HG02588 (cell line): ENCODE results near the gene FBXL4.
A peak's percentile ranks its signal among the peaks of the same experiment; 100 is the strongest.
"Not testable (repeated sequence)": the region's sequence is repeated elsewhere in the genome, so short reads cannot be mapped to it uniquely, and the experiment has no call there.

Experiments used
- ATAC-seq: cut with Tn5 transposase; IDR thresholded peaks from one replicate; pipeline ENCODE4 v1.9.1; 2021; ENCODE audit warnings: mild to moderate bottlenecking, moderate library complexity; ENCODE audit not compliant: unreplicated experiment

The FBXL4 gene

GRCh38 chr6:98946266-98946878 lies 1.4 kb downstream of the FBXL4 start:
- ATAC-seq = no peak

GRCh38 chr6:98945311-98946115 lies 2.2 kb downstream of the FBXL4 start:
- ATAC-seq = no peak

DNA sequence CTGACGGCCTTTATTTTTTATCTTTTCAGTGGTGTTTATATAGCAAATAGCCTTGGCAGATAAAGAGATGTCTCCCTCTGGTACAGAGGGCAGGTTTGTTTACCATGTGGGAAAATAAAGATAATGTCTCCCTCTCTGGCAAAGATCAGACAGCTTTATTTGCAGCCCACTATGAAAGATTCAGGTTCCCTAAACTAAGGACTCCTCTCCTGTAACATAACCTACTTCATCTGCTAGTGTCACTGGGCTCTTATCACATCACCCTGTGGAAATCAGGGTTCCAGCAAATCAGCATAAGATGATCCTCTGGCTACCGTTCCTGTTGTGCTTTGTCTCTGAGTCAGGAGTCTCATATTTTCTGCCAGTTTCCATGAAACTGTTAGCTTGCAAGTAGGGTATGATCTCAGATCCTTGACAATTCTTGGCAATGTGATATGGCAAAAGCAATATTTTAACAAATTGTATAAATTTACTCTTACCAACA lies 3.1 kb downstream of the FBXL4 start:
- ATAC-seq = no peak

GRCh38 chr6:98944168-98944567 lies 3.6 kb downstream of the FBXL4 start:
- no peak for ATAC-seq

DNA sequence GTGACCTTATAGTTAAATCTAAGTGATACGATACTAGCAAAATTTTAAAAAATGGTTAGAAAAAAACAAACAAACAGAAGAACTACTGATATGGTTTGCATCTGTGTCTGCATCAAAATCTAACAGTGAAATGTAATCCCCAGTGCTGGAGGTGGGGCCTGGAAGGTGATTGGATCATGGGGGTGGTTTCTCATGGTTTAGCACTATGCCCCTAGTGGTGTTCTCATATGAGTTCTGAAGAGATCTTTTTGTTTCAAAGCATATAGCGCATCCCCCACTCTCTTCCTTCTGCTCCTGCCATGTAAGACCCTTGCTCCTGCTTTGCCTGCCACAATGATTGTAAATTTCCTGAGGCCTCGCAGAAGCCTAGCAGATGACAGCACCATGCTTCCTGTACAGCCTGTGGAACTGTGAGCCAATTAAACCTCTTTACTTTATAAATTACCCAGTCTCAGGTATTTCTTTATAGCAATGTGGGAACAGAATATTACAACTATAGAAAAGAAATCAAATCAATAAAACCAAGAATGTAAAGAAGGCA lies 5.4 kb downstream of the FBXL4 start:
- ATAC-seq = no peak

- no peak for ATAC-seq
Observed at GRCh38 chr6:98941319-98941718, 6.4 kb downstream of the FBXL4 start.

- ATAC-seq = no peak
Observed at GRCh38 chr6:98937351-98937750, 10.4 kb downstream of the FBXL4 start.

DNA sequence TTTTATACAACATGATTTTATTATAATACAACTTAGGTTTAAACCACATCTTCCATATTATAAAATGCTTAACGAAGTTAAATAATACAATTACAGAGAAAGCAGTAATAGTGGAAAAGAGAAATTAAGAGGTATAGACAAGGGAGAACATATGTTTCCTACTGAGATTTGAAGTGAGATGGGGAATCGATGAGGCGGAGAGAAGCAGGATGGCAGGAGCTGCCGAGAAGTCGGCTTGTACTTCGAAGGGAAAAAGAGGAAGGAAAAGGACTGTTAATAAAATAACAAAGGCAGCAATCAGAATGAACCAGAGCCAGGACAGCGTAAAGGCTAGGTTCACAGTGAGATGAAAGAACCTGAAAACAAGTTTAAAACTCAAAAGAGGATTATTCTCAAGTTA lies 15.4 kb downstream of the FBXL4 start:
- no peak for ATAC-seq

DNA sequence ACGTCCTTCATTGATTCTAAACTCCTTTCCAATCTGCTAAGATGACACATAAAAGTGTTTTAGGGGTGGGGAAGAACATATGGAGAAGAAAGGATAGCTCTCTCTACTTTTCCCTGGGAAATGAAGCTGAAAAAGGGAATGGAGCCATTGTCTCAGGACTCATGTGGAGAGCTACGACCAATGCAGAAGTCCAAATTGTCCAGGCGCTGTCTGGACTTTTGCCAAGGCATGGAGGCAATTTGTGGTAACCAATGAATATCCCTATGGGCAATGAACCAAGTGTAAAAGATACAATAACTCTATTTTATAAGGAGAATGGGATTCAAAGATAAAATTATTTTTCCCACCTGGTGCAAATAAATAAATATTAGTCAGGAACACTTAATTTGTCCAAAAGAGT lies 16.1 kb downstream of the FBXL4 start:
- no peak for ATAC-seq

- no peak for ATAC-seq
Observed at GRCh38 chr6:98929498-98930060, 18.2 kb downstream of the FBXL4 start.

DNA sequence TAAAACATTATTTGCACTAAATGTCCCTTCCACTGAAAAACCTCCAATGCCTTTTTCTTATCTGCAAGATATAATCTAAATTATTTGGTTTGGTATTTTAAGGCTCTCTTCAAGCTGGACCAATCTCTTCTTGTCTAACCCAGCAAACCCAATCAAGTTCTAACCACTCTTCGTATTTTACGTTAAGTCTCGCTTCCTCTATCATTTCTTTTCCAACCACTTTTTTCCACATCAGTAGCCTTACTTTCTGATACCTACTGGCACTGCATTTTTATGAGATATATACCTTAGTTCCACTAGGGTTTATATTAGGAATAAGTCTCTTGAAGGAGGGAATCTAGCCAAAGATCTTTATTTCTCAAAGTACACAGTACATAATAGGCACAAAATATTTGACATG lies 19.1 kb downstream of the FBXL4 start:
- no peak for ATAC-seq

DNA sequence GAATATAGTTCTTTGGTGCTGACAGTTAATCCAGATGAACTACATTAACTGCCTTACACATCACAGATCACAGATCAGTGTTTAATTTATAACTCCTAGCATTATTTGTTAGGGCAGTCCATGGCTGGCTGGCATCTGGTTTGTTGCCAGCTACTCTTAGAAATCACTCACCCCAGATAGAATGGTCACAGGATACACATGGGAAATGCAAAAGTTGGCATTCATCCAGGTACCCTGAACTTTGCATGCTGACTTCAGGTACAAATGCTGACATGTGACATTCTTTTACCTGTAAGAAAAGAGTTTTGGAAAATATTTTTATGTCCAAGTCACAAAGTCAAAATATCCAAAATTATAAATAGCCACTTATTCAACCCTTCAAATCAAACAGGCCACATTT lies 20.2 kb downstream of the FBXL4 start:
- ATAC-seq = no peak

DNA sequence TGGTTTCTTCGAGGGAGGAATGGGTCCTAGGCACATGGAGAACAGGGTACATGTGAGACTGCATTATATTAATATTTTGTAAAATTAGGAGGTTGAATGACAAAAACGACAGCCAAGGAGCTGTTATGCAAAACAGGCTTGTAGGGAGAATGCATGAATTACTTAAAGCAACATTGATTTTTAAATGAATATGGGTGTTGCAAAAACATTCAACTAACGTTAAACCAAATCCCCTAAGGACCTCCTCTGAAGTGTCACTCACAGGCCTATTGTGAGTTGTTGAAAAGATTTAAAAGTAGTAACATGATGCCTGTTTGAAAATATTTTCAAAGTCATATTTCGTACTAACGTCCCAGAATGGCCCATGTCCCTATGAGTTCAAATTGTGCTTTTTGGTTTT lies 21.9 kb downstream of the FBXL4 start:
- no peak for ATAC-seq

DNA sequence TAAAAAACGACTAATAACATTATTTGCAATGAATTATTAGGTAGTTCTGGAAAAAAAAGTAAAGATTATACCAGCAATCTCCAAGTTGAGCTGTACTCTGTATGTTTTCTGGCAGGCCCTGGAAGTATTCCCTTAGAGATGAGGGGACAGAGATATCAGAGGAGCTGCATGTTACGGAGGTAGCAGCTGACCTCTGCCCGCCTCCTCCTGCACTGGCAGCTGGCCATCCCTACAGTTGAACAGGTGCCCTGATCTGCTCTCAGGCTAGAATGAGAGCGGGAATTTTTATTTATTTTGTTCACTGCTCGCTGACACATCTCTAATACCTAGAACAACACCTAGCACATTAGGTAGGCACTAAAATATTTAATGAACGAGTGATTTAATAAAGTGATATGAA lies 23.1 kb downstream of the FBXL4 start:
- no peak for ATAC-seq

DNA sequence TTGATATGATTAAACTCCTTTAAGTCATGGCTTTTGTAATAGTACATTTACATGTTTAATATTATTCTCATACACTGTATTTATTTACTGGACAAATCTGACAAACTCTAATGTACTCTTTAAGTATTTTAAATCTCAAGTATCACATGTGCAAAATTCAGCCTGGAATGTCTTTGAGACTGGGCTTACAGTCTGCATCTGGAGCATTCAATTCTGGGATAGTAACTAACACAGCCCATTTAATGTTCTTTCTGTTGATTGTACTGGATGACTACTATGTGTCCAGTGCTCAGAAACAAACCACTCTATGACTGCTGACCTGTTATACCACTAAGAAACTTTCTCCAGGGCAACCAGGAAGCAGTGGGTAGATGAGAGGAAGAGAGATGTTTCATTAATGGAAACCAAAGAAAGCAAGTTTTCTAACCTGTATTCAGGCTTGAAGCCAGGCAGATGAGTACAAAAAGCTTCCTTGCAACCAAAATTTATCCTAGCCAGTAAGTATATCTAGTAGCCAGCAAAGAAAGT lies 26.8 kb downstream of the FBXL4 start:
- ATAC-seq = peak; percentile 94

- ATAC-seq = not testable (repeated sequence)
Observed at GRCh38 chr6:98910946-98911345, 36.8 kb downstream of the FBXL4 start.

GRCh38 chr6:98909236-98909635 lies 38.5 kb downstream of the FBXL4 start:
- no peak for ATAC-seq

DNA sequence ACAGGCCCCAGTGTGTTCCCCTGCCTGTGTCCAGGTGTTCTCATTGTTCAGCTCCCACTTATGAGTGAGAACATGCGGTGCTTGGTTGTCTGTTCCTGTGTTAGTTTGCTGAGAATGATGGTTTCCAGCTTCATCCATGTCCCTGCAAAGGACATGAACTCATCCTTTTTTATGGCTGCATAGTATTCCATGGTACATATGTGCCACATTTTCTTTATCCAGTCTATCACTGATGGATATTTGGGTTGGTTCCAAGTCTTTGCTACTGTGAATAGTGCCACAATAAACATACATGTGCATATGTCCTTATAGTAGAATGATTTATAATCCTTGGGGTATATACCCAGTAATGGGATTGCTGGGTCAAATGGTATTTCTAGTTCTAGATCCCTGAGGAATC lies 41.4 kb downstream of the FBXL4 start:
- not testable (repeated sequence) for ATAC-seq

DNA sequence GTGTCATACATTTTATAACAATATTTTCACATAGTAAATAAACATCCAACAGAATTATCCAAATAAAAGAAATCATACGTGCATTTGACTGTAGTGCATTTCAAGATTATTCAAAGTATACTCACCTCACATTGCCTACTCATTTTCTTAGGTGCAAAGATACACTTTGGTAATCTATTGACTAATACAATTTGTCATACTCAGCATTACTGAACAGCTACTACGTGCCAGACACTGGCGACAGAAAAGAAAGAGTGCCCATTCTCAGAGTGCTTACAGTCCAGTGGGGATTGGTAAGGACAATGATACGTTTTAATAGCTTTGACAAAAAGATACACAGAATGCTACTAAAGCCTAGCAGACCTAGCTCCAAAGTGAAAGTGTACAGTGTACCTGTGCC lies 42.0 kb downstream of the FBXL4 start:
- no peak for ATAC-seq

DNA sequence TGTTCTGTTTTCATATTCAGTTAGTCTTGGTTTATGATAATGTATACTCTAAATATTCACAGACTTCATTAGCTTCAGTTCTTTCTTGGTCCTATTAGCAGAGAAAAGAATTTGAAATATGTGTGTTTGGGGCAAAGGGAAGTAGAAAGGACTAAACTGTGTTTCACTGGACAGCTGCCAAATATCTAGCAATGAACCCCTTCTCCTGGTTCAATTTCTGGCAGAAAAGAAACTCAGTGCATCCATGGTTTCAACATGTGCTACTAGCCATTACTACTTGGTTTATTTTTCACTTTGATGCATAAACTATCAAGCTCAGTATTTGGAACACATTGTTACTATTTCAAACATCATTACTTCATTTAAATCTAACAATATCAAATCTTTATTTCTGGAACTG lies 43.6 kb downstream of the FBXL4 start:
- ATAC-seq = no peak

- no peak for ATAC-seq
Observed at GRCh38 chr6:98900706-98901105, 47.0 kb downstream of the FBXL4 start.

GRCh38 chr6:98894810-98895209 lies 52.9 kb downstream of the FBXL4 start:
- ATAC-seq = no peak
